Fibroblast of mammary gland (primary cell): ENCODE data around the gene SMPD3.

ENCODE experiments used
- DNase-seq: peaks from one replicate; pipeline ENCODE4 v3.0.0-alpha.2; 2010; ENCODE audit warnings: low read depth
- H3K4me3 ChIP-seq: 2 replicates; pipeline ENCODE4 v1.5.1; 2011; ENCODE audit warnings: low read depth, mild to moderate bottlenecking, low read length, moderate library complexity; ENCODE audit not compliant: control insufficient read depth
- TF ChIP-seq, protein P1 (sequence below): conservative IDR thresholded peaks from 2 replicates; pipeline ENCODE4 v1.5.1; 2011; ENCODE audit warnings: low read depth, low read length, inconsistent platforms; ENCODE audit not compliant: control insufficient read depth, insufficient read depth

SMPD3 gene

GRCh38 chr16:68472581-68472980 lies 24.3 kb upstream of the SMPD3 start:
- no peak overlapping the region for H3K4me3 ChIP-seq
- TF ChIP-seq, protein P1, sequence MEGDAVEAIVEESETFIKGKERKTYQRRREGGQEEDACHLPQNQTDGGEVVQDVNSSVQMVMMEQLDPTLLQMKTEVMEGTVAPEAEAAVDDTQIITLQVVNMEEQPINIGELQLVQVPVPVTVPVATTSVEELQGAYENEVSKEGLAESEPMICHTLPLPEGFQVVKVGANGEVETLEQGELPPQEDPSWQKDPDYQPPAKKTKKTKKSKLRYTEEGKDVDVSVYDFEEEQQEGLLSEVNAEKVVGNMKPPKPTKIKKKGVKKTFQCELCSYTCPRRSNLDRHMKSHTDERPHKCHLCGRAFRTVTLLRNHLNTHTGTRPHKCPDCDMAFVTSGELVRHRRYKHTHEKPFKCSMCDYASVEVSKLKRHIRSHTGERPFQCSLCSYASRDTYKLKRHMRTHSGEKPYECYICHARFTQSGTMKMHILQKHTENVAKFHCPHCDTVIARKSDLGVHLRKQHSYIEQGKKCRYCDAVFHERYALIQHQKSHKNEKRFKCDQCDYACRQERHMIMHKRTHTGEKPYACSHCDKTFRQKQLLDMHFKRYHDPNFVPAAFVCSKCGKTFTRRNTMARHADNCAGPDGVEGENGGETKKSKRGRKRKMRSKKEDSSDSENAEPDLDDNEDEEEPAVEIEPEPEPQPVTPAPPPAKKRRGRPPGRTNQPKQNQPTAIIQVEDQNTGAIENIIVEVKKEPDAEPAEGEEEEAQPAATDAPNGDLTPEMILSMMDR, result no peak

DNA sequence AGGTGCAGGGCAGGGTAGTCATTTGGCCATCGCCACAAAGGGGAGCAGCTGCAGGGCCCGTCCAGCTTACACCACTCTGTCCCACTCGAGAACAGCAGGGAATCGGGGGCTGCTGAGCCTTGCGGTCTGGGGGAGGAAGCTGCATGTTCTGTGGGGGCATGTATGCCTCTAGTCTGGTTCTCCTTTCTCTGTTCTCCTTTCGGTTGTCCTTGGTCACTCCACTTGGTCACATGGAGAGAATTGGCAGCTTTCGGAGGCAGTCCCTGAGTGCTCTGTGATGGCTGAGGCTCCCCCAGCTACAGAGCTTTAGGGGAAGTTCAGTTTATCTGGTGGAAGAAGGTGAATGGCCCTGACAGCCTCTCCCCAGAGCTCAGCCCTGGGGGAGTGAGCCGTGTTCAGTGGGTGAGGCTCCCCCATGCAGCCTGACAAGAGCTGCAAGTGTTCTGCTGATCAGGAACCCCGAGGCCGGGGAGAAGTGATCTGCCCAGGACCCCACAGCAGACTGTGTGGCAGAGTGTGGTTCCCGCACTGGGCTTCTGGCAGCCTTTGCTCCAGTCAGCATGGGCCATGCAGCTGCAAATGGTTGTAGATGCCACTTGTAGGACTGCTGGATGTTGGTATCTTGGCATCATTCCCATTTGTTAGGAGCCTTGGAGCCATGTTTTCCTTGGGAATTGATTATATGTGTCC lies 22.3 kb upstream of the SMPD3 start:
- TF ChIP-seq, protein P1, result no peak
- no peak for DNase-seq

More at GRCh38 chr16:68472581-68472980, 24.3 kb upstream of the SMPD3 start:
- no peak for DNase-seq

GRCh38 chr16:68469796-68470460 lies 21.6 kb upstream of the SMPD3 start:
- no peak overlapping the region for H3K4me3 ChIP-seq
- TF ChIP-seq, protein P1, result no peak
- DNase-seq, result no peak

More for the DNA sequence above, 22.3 kb upstream of the SMPD3 start:
- H3K4me3 ChIP-seq, result no peak overlapping the region

- TF ChIP-seq, protein P1, result no peak
- H3K4me3 ChIP-seq, result no peak overlapping the region
- DNase-seq, result no peak
Measured at GRCh38 chr16:68468842-68469241, 20.5 kb upstream of the SMPD3 start.

- TF ChIP-seq, protein P1, result no peak
- DNase-seq, result no peak
- H3K4me3 ChIP-seq, result no peak overlapping the region
Measured at GRCh38 chr16:68466174-68466573, 17.9 kb upstream of the SMPD3 start.

GRCh38 chr16:68463904-68464303 lies 15.6 kb upstream of the SMPD3 start:
- TF ChIP-seq, protein P1, result no peak
- no peak for DNase-seq
- no peak overlapping the region for H3K4me3 ChIP-seq
